GM12878 (cell line): ENCODE results near the gene MPP2. TPM values are rescaled to one million over a fixed set of nuclear protein-coding genes. Genes with fewer than 3 reads are reported as not detected.

Experiments used
- ATAC-seq: fragments of 200-7000 bp; cut with Tn5 transposase; 3 replicates; pipeline ENCODE4 v1.9.1; 2020; ENCODE audit warnings: mild to moderate bottlenecking, moderate library complexity
- BruUV-seq: library from RNA; stranded (reverse); fragments of 400-500 nt; replicated peaks from 2 replicates; lab custom pipeline; 2021; lab: Mats Ljungman, UMichigan
- CTCF ChIA-PET: fragments of 300-600 bp; sonication (Branson Sonifier 250); formaldehyde crosslinking; extraction: SDS; loops from one replicate; lab custom pipeline; 2021; ENCODE audit warnings: inconsistent platforms; lab: Yijun Ruan, JAX
- POLR2A ChIA-PET: fragments of 350-600 bp; formaldehyde crosslinking; extraction: SDS; loops from one replicate; lab custom pipeline; 2021; ENCODE audit warnings: inconsistent platforms; lab: Charles Lee
- RAD21 ChIA-PET: fragments of 300-600 bp; sonication (Branson Sonifier 250); formaldehyde crosslinking; loops from one replicate; lab custom pipeline; 2023; ENCODE audit warnings: antibody characterized with exemption; ENCODE audit not compliant: unreplicated experiment; lab: Charles Lee
- SMC1A ChIA-PET: fragments of 300-600 bp; sonication (Branson Sonifier 250); formaldehyde crosslinking; loops from one replicate; lab custom pipeline; 2023; ENCODE audit not compliant: unreplicated experiment, uncharacterized antibody; lab: Charles Lee
- DNase-seq: peaks from one replicate; pipeline ENCODE4 v3.0.0-alpha.2; 2011; ENCODE audit warnings: low read depth, low spot score
- FAIRE-seq: peaks from 3 replicates; lab custom pipeline; 2011; peaks lifted over from hg19 to GRCh38; lab: Jason Lieb, UNC
- H2AFZ ChIP-seq: 2 replicates; pipeline ENCODE4 v1.6.0; 2011; ENCODE audit warnings: low read depth, low read length, control low read depth; ENCODE audit not compliant: control insufficient read depth
- H3K27ac ChIP-seq: 2 replicates; pipeline ENCODE4 v1.5.1; 2011; ENCODE audit warnings: control low read depth; ENCODE audit not compliant: control insufficient read depth, insufficient read depth
- H3K27me3 ChIP-seq, 2 experiments: replicated peaks in 1 of 2; 2 replicates each; pipeline versions ENCODE4 v1.6.0 to v1.6.1; 2011; ENCODE audit warnings: low read length in 1 of 2; ENCODE audit not compliant: control insufficient read depth in 2 of 2, insufficient read depth in 2 of 2
- H3K36me3 ChIP-seq, 2 experiments: 2 replicates each; pipeline ENCODE4 v1.5.1; 2011; ENCODE audit warnings: low read length in 1 of 2; ENCODE audit not compliant: control insufficient read depth in 2 of 2, insufficient read depth in 2 of 2
- H3K4me1 ChIP-seq: 2 replicates; pipeline ENCODE4 v1.6.1; 2011; ENCODE audit warnings: mild to moderate bottlenecking, low read length, moderate library complexity, mixed read lengths; ENCODE audit not compliant: control insufficient read depth, insufficient read depth
- H3K4me2 ChIP-seq: 2 replicates; pipeline ENCODE4 v1.6.0; 2011; ENCODE audit warnings: control low read depth; ENCODE audit not compliant: control insufficient read depth, insufficient read depth
- H3K4me3 ChIP-seq: fragments of 200-600 bp; sonication (generic); 2 replicates; pipeline ENCODE4 v1.5.1; 2016
- H3K79me2 ChIP-seq: 2 replicates; pipeline ENCODE4 v1.6.0; 2011; ENCODE audit warnings: low read length; ENCODE audit not compliant: control insufficient read depth, insufficient read depth
- H3K9ac ChIP-seq: 2 replicates; pipeline ENCODE4 v1.8.0; 2011; ENCODE audit warnings: low read length, control low read depth, mixed read lengths; ENCODE audit not compliant: control insufficient read depth, insufficient read depth
- H3K9me3 ChIP-seq: replicated peaks from 3 replicates; pipeline ENCODE4 v1.5.1; 2011; ENCODE audit warnings: mild to moderate bottlenecking, low read length; ENCODE audit not compliant: control insufficient read depth, insufficient read depth
- H4K20me1 ChIP-seq: 2 replicates; pipeline ENCODE4 v1.6.0; 2011; ENCODE audit not compliant: control insufficient read depth, insufficient read depth
- BACH1 ChIP-seq: fragments of 450-650 bp; IDR thresholded peaks from 2 replicates; pipeline ENCODE4 v1.6.1; 2017; ENCODE audit warnings: mild to moderate bottlenecking, borderline replicate concordance
- CBX3 ChIP-seq: fragments of 200-600 bp; sonication (generic); IDR thresholded peaks from 2 replicates; pipeline ENCODE4 v1.6.1; 2016; ENCODE audit warnings: low read depth, borderline replicate concordance
- NR2C2 ChIP-seq: IDR thresholded peaks from 2 replicates; pipeline ENCODE4 v1.6.1; 2011; ENCODE audit warnings: borderline replicate concordance, low read depth; ENCODE audit not compliant: control insufficient read depth, insufficient read length
- POLR2AphosphoS2 ChIP-seq: IDR thresholded peaks from 2 replicates; pipeline ENCODE4 v1.6.1; 2011; ENCODE audit warnings: low read depth, mild to moderate bottlenecking, low read length, improper control_type of control experiment, moderate library complexity
- SIX5 ChIP-seq: IDR thresholded peaks from 2 replicates; pipeline ENCODE4 v1.6.1; 2011; ENCODE audit warnings: mild to moderate bottlenecking, low read depth, low read length, moderate library complexity; ENCODE audit not compliant: severe bottlenecking
- SRF ChIP-seq, 2 experiments: IDR thresholded peaks; 2 replicates each; pipeline ENCODE4 v1.6.1; 2011; ENCODE audit warnings: low read depth in 2 of 2, low read length in 2 of 2, mild to moderate bottlenecking in 1 of 2, moderate library complexity in 1 of 2
- TCF12 ChIP-seq: IDR thresholded peaks from 2 replicates; pipeline ENCODE4 v1.6.1; 2011; ENCODE audit warnings: low read depth, mild to moderate bottlenecking, low read length
- USF1 ChIP-seq: IDR thresholded peaks from 2 replicates; pipeline ENCODE4 v1.6.1; 2011; ENCODE audit warnings: borderline replicate concordance, low read depth, mild to moderate bottlenecking, moderate library complexity, mixed read lengths, low read length; ENCODE audit not compliant: insufficient read depth; ENCODE audit errors: extremely low read length
- ZNF24 ChIP-seq: fragments of 450-650 bp; IDR thresholded peaks from 2 replicates; pipeline ENCODE4 v1.6.1; 2017; ENCODE audit warnings: antibody characterized with exemption, mild to moderate bottlenecking
- WGBS: methylation state at CpG from one replicate; pipeline ENCODE4 v1.1.6; 2016; ENCODE audit warnings: low lambda C conversion rate; ENCODE audit not compliant: insufficient replicate concordance, insufficient coverage; ENCODE audit errors: missing lambda C conversion rate; 5-methylcytosine and 5-hydroxymethylcytosine counted together
- in situ Hi-C: fragments of 300-500 bp; cut with MboI; formaldehyde crosslinking; loops from 9 replicates; pipeline ENCODE4 v1.14.3; 2018; ENCODE audit warnings: mixed read lengths
- intact Hi-C: fragments of 100-400 bp; cut with micrococcal nuclease; formaldehyde crosslinking; loops from one replicate; pipeline ENCODE4 v1.14.2; 2022; ENCODE audit not compliant: unreplicated experiment
- polyA plus RNA-seq, 11 experiments: library from polyadenylated mRNA; depleted of rRNA in 4 of 11; unstranded in 6 of 11; stranded (reverse) in 5 of 11; fragments of >200 nt; fragmentation: Nextera tagmentation in 4 of 11; fragmentation: Illumina TruSeq in 1 of 11; extraction: Ambion mirVana in 4 of 11; extraction: Trizol in 1 of 11; gene quantifications; 1 replicate in 1 of 11; 2 replicates in 10 of 11; pipeline versions ENCODE4 v1.2.1 to v1.2.3, GENCODE V29; 2011 to 2016; ENCODE audit warnings: inconsistent platforms in 2 of 11, missing spikeins in 2 of 11, low read depth in 1 of 11
- total RNA-seq, 4 experiments: library from RNA; depleted of rRNA in 3 of 4; stranded (reverse); fragments of >200 nt in 3 of 4; fragmentation: Illumina TruSeq in 1 of 4; extraction: Trizol in 1 of 4; gene quantifications; 2 replicates each; pipeline versions ENCODE4 v1.2.1 to v1.2.3, GENCODE V29; 2013 to 2021

The MPP2 gene
- total and polyA plus RNA-seq, 10 of the 15 experiments (the other 5 are each of a cell fraction or from before 2014, with no cell fraction given): 0.02 to 0.23 (median 0.15) TPM; not detected in 2

GRCh38 chr17:43935204-43935925 is 28.0 kb upstream of the MPP2 start:
- no TSS peak for BruUV-seq
- Histone ChIP-seq H4K20me1 (no peaks in the 10 kb centered on the region), H3K4me1 (no peaks in the 10 kb centered on the region), H3K27me3 (no peaks in the 10 kb centered on the region; a peak in 1 of 4 replicates), H3K27ac (no peak overlapping the region), H3K4me3 (no peak overlapping the region), H3K36me3 (no peaks in the 10 kb centered on the region), H3K4me2 (no peak overlapping the region), H3K9ac (no peak overlapping the region), H3K9me3 (no peaks in the 10 kb centered on the region), H3K79me2 (no peaks in the 10 kb centered on the region), H2AFZ (no peak overlapping the region)
- no peak for FAIRE-seq
- 28% methylated on average over 5 of the region's 5 CpGs for WGBS
- no peak for TF ChIP-seq POLR2AphosphoS2
- TF ChIP-seq SRF (IDR thresholded peaks at IDR 0.05; ENCODE audit: low read depth in 2 of 2, low read length in 2 of 2): no peak
- TF ChIP-seq TCF12: no peak
- no peak for TF ChIP-seq CBX3
- TF ChIP-seq BACH1: no peak
- TF ChIP-seq SIX5: no peak
- no peak for TF ChIP-seq ZNF24
- TF ChIP-seq USF1: no peak
- TF ChIP-seq NR2C2: no peak
- ChIA-PET SMC1A (no interaction called here), CTCF (no interaction called here), RAD21 (no interaction called here), POLR2A (no interaction called here)
- in situ Hi-C loops (no loop called here), intact Hi-C loops (no loop called here)
- no peak for ATAC-seq
- DNase-seq: no peak
